Adrenal gland (tissue), 12 donors: ENCODE results near the gene EXOSC6. TPM values are rescaled to one million over a fixed set of nuclear protein-coding genes. Genes with fewer than 3 reads are reported as not detected.

Source experiments
- DNase-seq, 7 donors: peaks; one replicate each; pipeline ENCODE4 v3.0.0-alpha.2; 2019 to 2020
- H3K27ac ChIP-seq, 5 donors: fragments of 200-600 bp; sonication (generic) in 4 of 5; 1 replicate in 3 of 5; 2 replicates in 2 of 5; pipeline versions ENCODE4 v1.5.1 to v1.8.0; 2016 to 2020; ENCODE audit warnings: mild to moderate bottlenecking in 1 of 5
- H3K27me3 ChIP-seq: fragments of 200-600 bp; 2 replicates; pipeline ENCODE4 v1.8.0; 2021
- H3K36me3 ChIP-seq, 2 donors: fragments of 200-600 bp; replicated peaks in 1 of 2; 1 replicate in 1 of 2; 2 replicates in 1 of 2; pipeline versions ENCODE4 v1.5.1 to v1.8.0; 2018 to 2022
- H3K4me1 ChIP-seq, 2 donors: fragments of 200-600 bp; replicated peaks in 1 of 2; 1 replicate in 1 of 2; 2 replicates in 1 of 2; pipeline versions ENCODE4 v1.5.1 to v1.8.0; 2018 to 2021
- H3K4me3 ChIP-seq, 4 donors: fragments of 200-600 bp; sonication (generic) in 3 of 4; one replicate each; pipeline ENCODE4 v1.5.1; 2016 to 2018
- H3K9me3 ChIP-seq, 3 donors: fragments of 200-600 bp; sonication (generic) in 1 of 3; replicated peaks in 1 of 3; 1 replicate in 2 of 3; 2 replicates in 1 of 3; pipeline versions ENCODE4 v1.5.1 to v1.8.0; 2016 to 2021
- CTCF ChIP-seq, 6 experiments: fragments of 450-650 bp in 4 of 6; fragments of 200-600 bp in 2 of 6; sonication (generic) in 1 of 6; IDR thresholded peaks; 1 replicate in 5 of 6; 2 replicates in 1 of 6; pipeline versions ENCODE4 v1.5.1 to v1.8.0; 2016 to 2021; ENCODE audit warnings: antibody characterized with exemption in 6 of 6, mild to moderate bottlenecking in 2 of 6, moderate library complexity in 1 of 6
- POLR2A ChIP-seq, 2 donors: fragments of 450-650 bp; IDR thresholded peaks; one replicate each; pipeline ENCODE4 v1.6.1; 2017; ENCODE audit warnings: antibody characterized with exemption in 2 of 2, mild to moderate bottlenecking in 2 of 2, moderate library complexity in 1 of 2
- WGBS, 4 donors: extraction: QIAGEN DNeasy Blood & Tissue Kit in 2 of 4; methylation state at CpG; one replicate each; pipeline versions ENCODE4 v1.1.5 to v1.1.7; 2013 to 2017; 5-methylcytosine and 5-hydroxymethylcytosine counted together
- intact Hi-C, 2 donors: fragments of 100-400 bp; cut with DNase I; formaldehyde crosslinking; loops; one replicate each; pipeline versions ENCODE4 v1.14.1 to v1.15.0; 2022 to 2023
- polyA plus RNA-seq, 3 donors: library from polyadenylated mRNA; stranded (reverse); fragments of 200-250 nt in 2 of 3; fragments of 350-450 nt in 1 of 3; fragmentation: Illumina TruSeq in 1 of 3; extraction: RNeasy Lipid Tissue Mini Kit (QIAGEN cat#74804) in 1 of 3; gene quantifications; one replicate each; pipeline ENCODE4 v1.2.3, GENCODE V29; 2013 to 2014
- total RNA-seq, 9 donors: library from RNA; depleted of rRNA in 4 of 9; stranded (reverse); fragments of >200 nt in 4 of 9; fragments of 120-200 nt in 1 of 9; fragmentation: NEBNext Ultra II Directional in 1 of 9; extraction: Animal tissue kit (Norgen Biotek cat#: 25700) in 1 of 9; gene quantifications; one replicate each; pipeline versions ENCODE4 v1.1.0 to v1.2.4, GENCODE V29; 2013 to 2023
- donor health status: healthy with polysubstance abuse.
- donor health status: Bipolar disorder and iron deficiency.
- donor health status: DM: yes; HTN: yes; CAD: no.
- donor health status: DM: no; HTN: no; CAD: no.
- donor health status: DM: no; HTN: no; CAD: no.
- donor health status: DM: yes; HTN: yes; CAD: no.

EXOSC6 gene
- total and polyA plus RNA-seq, 12 donors: 12.0 to 49.6 (median 26.2) TPM

GRCh38 chr16:70258946-70259345 lies 7.2 kb upstream of the EXOSC6 start:
- 91 to 98% (median 95%) methylated on average over 9 to 10 of the region's 10 CpGs for WGBS, 4 donors
- peaks cover 0 to 94% of the 10 kb centered on the region in 2 donors for H3K36me3 ChIP-seq

DNA sequence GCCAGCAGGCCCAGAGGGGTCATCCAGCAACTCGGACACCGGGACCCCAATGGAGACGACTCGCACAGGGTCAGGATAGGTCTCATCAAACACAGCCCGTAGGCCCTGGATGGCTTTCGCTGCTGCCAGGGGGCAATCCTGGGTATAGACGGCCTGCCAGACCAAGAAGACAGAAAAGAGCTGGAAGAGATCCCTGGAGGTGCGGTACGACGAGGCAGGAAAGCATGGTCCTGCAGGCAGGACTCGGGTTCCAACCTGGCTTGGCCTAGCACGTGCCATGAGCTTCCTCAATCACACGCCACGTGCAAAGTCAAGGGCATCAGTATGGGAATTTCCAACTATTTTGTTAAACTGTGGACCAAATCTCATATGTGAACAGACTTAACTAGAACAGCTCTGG lies 6.3 kb upstream of the EXOSC6 start:
- peak in 1 of 7 donors; percentile 45 for DNase-seq
- Histone ChIP-seq H3K27me3 (no peaks in the 10 kb centered on the region), H3K9me3 (no peaks in the 10 kb centered on the region), H3K27ac (no peak overlapping the region), H3K4me3 (no peak overlapping the region), H3K4me1 (no peaks in the 10 kb centered on the region), H3K36me3 (peaks cover 0 to 94% of the 10 kb centered on the region in 2 donors)
- 93 to 95% (median 94%) methylated on average over 13 to 14 of the region's 14 CpGs for WGBS, 4 donors
- TF ChIP-seq POLR2A (IDR thresholded peaks at IDR 0.05) (no peak), CTCF (IDR thresholded peaks at IDR 0.05) (no peak)
- intact Hi-C loops: loop anchor here in 1 of 2 donors (10.0 kb wide), 1 partner anchor 103 kb away; no protein-coding TSS in a partner anchor

More at GRCh38 chr16:70258946-70259345, 7.2 kb upstream of the EXOSC6 start:
- H3K4me1 ChIP-seq: no peaks in the 10 kb centered on the region
- TF ChIP-seq POLR2A (IDR thresholded peaks at IDR 0.05) (no peak), CTCF (IDR thresholded peaks at IDR 0.05) (no peak)
- intact Hi-C loops: loop anchor here in 1 of 2 donors (10.0 kb wide), 1 partner anchor 104 kb away; no protein-coding TSS in a partner anchor
- H3K9me3 ChIP-seq: no peaks in the 10 kb centered on the region
- H3K27me3 ChIP-seq: no peaks in the 10 kb centered on the region
- H3K4me3 ChIP-seq: no peak overlapping the region
- H3K27ac ChIP-seq: no peak overlapping the region
- no peak for DNase-seq

DNA sequence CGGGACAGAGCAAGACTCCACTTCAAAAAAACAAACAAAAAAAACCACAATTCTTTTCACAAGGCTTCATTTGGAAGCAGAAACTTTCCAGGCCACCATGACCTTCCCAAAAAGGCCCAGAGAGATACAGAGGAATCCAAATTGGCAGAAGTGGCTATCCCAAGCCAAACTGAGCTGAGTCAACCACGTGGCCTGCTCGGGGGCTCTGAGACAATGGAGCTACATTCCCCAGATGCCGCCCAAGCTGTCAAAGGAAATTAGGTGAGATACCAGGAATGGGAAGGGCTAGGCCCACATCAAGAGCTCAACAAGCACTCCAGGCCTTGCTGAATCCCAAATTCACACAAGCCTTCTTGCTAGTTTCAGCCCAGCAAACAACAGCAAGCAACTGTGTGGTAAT lies 5.7 kb upstream of the EXOSC6 start:
- no peaks in the 10 kb centered on the region for H3K9me3 ChIP-seq
- peak in 4 of 7 donors; percentile 21 to 47 (median 30) for DNase-seq
- H3K4me1 ChIP-seq: no peaks in the 10 kb centered on the region
- no peak overlapping the region for H3K4me3 ChIP-seq
- H3K27ac ChIP-seq: peak overlapping the region in 1 of 5 donors; percentile 34
- TF ChIP-seq CTCF (IDR thresholded peaks at IDR 0.05) (no peak), POLR2A (IDR thresholded peaks at IDR 0.05) (no peak)
- intact Hi-C loops: loop anchor here in 1 of 2 donors (10.0 kb wide), 1 partner anchor 103 kb away; no protein-coding TSS in a partner anchor
- H3K36me3 ChIP-seq: peaks cover 0 to 94% of the 10 kb centered on the region in 2 donors
- WGBS, 4 donors: 38 to 68% (median 48%) methylated on average over 3 to 4 of the region's 4 CpGs
- H3K27me3 ChIP-seq: no peaks in the 10 kb centered on the region

- H3K27me3 ChIP-seq: no peaks in the 10 kb centered on the region
- TF ChIP-seq POLR2A (IDR thresholded peaks at IDR 0.05) (no peak), CTCF (IDR thresholded peaks at IDR 0.05) (no peak)
- no peak overlapping the region for H3K4me3 ChIP-seq
- H3K4me1 ChIP-seq: peaks cover 0 to 5% of the 10 kb centered on the region in 2 donors
- DNase-seq: peak in 1 of 7 donors; percentile 41
- H3K9me3 ChIP-seq: no peaks in the 10 kb centered on the region
- H3K27ac ChIP-seq: no peak overlapping the region
- peaks cover 0 to 80% of the 10 kb centered on the region in 2 donors for H3K36me3 ChIP-seq
- WGBS, 4 donors: 94 to 96% (median 95%) methylated on average over 5 to 9 of the region's 9 CpGs
- intact Hi-C loops: loop anchor here in 1 of 2 donors (10.0 kb wide), 1 partner anchor 101 kb away; no protein-coding TSS in a partner anchor
Measured at GRCh38 chr16:70255574-70255973, 3.8 kb upstream of the EXOSC6 start.
